GM21390 (cell line): ENCODE results near the gene PDZD2.
A peak's percentile ranks its signal among the peaks of the same experiment; 100 is the strongest.

ENCODE experiments used
- ATAC-seq: cut with Tn5 transposase; IDR thresholded peaks from one replicate; pipeline ENCODE4 v1.9.1; 2021; ENCODE audit not compliant: unreplicated experiment

The PDZD2 gene

GRCh38 chr5:31811210-31811609 is 172.3 kb downstream of the PDZD2 start:
- no peak for ATAC-seq

- ATAC-seq, result no peak
Measured at GRCh38 chr5:31815376-31815775, 176.4 kb downstream of the PDZD2 start.

- no peak for ATAC-seq
Measured at GRCh38 chr5:31819926-31820516, 181.1 kb downstream of the PDZD2 start.

GRCh38 chr5:31823472-31823871 is 184.5 kb downstream of the PDZD2 start:
- no peak for ATAC-seq

- ATAC-seq, result no peak
Measured at GRCh38 chr5:31824869-31825517, 186.1 kb downstream of the PDZD2 start.

GRCh38 chr5:31825518-31826068 is 186.7 kb downstream of the PDZD2 start:
- peak; percentile 66 for ATAC-seq

GRCh38 chr5:31827867-31828266 is 188.9 kb downstream of the PDZD2 start:
- no peak for ATAC-seq

GRCh38 chr5:31832966-31833365 is 194.0 kb downstream of the PDZD2 start:
- ATAC-seq, result no peak

- no peak for ATAC-seq
Measured at GRCh38 chr5:31833710-31834109, 194.8 kb downstream of the PDZD2 start.

- no peak for ATAC-seq
Measured at GRCh38 chr5:31844622-31845345, 205.9 kb downstream of the PDZD2 start.

GRCh38 chr5:31845361-31845760 is 206.4 kb downstream of the PDZD2 start:
- no peak for ATAC-seq

GRCh38 chr5:31846934-31847333 is 208.0 kb downstream of the PDZD2 start:
- ATAC-seq, result no peak

- ATAC-seq, result no peak
Measured at GRCh38 chr5:31847354-31847753, 208.4 kb downstream of the PDZD2 start.

- ATAC-seq, result no peak
Measured at GRCh38 chr5:31850981-31851689, 212.2 kb downstream of the PDZD2 start.

GRCh38 chr5:31853398-31854135 is 214.6 kb downstream of the PDZD2 start:
- ATAC-seq, result no peak

- no peak for ATAC-seq
Measured at GRCh38 chr5:31854181-31855133, 215.5 kb downstream of the PDZD2 start.

- ATAC-seq, result no peak
Measured at GRCh38 chr5:31855134-31856040, 216.5 kb downstream of the PDZD2 start.

GRCh38 chr5:31859096-31859495 is 220.2 kb downstream of the PDZD2 start:
- ATAC-seq, result no peak

GRCh38 chr5:31860278-31860677 is 221.3 kb downstream of the PDZD2 start:
- no peak for ATAC-seq
